GDM1 (cell line): ENCODE measurements around the gene PNKP.
"Not testable (repeated sequence)": the region's sequence is repeated elsewhere in the genome, so short reads cannot be mapped to it uniquely, and the experiment has no call there.

ENCODE experiments used
- DNase-seq: peaks from one replicate; lab custom pipeline; 2025; lab: John Stamatoyannopoulos, UW

The PNKP gene

DNA sequence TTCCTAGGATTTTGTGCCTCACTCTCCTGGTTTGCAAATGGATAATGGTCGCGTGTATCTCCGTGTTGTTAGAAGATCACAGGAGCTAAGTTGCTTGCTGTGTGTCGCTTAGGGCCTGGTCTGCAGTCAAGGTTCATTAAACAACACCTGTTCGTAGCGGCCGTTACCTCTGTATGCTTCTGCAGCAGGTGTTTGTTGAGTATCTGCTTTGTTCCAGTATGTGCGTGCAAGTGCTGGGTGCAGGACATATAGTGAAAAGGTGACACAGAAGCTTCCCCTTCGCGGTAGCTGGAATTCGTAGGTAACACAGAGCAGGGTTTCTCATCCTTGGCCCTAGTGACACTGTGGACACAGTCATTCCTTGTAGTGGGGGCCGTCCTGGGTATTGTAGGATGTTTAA, 43.9 kb downstream of the PNKP start:
- DNase-seq = no peak

DNA sequence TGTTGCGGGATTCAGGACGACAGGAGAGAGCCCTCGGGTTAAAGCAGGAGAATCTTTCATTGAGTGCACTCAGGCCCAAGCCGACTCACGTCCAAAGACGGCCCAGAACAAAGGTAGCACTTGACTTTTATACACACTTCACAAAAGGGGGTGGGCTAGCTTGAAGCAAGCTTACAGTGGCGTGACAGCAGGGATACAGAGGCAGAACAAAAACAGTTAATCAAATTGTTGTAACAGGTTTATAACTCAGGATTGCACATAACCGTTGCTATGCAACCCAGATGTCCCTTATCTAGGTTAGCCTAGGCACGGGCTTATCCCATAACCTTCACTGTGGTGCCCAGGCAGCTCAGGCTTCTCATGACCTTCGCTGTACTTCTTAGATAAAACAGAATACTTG, 47.3 kb downstream of the PNKP start:
- no peak for DNase-seq

DNA sequence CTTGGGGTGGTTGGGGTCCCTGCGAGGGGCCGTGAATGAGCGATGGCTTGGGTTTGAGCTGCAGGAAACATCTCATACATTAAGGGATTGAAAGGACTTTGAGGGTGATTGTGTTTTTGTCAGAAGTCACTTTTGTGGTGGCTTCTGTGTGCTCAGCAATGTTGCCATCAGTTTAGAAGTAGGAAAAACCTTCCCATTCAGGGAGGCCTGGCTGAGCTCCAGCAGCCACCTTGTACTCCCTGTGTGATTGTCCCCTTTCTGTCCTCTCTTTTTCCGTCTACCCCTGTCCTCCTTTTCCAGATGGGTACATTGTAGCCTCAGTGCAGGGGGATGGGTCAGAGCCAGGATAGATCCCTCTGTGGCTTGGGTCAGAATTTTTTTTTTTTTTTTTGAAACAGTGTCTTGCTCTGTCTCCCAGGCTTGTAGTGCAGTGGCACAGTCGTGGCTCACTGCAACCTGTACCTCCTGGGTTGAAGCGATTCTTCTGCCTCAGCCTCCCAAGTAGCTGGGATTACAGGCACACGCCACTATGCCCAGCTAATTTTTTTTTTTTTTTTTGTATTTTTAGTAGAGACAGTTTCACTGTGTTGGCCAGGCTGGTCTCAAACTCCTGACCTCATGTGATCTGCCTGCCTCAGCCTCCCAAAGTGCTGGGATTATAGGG, 47.8 kb downstream of the PNKP start:
- not testable (repeated sequence) for DNase-seq

DNA sequence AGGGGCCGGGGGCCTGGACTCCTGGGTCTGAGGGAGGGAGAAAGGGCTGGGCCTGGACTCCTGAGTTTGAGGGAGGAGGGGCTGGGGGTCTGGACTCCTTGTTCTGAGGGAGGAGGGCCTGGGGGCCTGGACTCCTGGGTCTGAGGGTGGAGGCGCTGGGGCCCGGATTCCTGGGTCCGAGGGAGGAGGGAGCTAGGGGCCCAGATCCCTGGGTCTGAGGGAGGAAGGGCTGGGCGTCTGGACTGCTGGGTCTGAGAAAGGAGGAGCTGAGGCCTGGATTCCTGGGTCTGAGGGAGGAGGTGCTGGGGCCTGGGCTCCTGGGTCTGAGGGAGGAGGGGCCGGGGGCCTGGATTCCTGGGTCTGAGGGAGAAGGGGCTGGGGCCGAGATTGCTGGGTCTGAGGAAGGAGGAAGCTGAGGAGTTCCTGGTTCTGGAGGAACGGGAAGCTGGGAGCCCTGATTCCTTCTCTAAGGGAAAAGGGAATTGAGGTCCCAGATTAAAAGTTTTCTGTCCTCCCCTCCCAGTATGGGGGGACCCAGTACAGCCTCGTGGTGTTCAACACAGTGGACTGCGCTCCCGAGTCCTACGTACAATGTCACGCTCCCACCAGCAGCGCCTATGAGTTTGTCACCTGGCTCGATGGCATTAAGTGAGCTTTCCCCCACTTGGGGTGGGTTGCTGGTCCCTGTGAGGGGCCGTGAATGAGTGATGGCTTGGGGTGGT, 48.6 kb downstream of the PNKP start:
- no peak for DNase-seq

DNA sequence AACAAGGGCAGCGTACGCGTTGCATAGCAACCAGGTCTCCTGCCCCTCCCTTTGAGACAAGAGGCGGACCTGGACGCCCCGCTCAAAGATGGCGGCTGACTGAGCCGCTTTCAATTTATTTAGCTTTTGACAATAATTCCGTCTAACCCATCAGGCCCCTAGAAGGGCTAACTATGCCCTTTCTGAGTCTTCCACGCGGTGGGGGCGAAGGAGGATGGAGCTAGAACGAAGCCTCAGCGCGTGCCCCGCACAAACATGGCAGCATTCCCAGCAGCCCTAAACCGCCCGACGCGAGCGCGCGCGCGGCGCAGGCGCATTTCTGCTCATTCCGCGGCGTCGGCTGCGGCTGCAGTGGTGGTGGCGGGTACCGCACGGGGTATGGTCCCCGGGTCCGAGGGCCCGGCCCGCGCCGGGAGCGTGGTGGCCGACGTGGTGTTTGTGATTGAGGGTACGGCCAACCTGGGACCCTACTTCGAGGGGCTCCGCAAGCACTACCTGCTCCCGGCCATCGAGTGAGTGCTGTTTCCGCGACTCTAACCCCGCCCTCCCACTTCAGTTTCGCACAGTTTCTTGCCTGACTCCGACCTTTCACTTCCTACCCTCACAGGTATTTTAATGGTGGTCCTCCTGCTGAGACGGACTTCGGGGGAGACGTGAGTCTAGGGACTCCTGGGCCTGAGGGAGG, 49.3 kb downstream of the PNKP start, which contains the start of gene MED25:
Gene MED25 (plus strand): TSS at position 326 of the 685 bp plus-strand sequence. CDS start 53 bp downstream, at position 379.
- peak; percentile 75 for DNase-seq

DNA sequence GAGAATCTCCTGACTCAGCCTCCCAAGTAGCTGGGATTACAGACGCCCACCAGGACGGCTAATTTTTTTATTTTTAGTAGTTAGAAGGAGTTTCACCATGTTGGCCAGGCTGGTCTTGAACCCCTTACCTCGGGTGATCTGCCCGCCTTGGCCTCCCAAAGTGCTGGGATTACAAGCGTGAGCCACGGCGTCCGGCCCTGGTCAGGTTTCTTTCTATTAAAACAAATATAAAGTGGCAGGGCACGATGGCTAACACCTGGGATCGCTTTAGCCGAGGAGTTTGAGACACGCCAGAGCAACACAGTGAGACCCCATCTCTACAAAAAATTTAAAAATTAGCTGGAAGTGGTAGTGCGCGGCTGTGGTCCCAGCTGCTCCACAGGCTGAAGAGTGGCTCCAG, 50.8 kb downstream of the PNKP start:
- no peak for DNase-seq

DNA sequence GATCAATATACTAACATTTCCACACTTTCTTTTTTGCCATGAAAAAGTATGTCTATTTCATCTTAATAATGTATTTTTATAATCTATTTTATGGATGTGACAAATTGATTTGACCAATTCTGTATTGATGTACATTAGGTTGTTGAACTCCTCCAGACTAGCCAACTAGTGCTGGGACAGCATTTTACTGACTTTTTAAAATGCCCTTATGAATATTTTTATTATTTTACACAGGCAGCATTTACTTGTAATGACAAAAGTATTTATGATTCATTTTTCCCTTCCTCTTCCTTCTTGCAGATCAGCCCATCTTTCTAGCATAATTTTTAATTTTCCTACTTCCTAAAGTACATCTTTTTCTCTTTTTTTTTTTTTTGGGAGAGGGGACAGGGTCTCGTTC, 53.4 kb downstream of the PNKP start:
- no peak for DNase-seq

DNA sequence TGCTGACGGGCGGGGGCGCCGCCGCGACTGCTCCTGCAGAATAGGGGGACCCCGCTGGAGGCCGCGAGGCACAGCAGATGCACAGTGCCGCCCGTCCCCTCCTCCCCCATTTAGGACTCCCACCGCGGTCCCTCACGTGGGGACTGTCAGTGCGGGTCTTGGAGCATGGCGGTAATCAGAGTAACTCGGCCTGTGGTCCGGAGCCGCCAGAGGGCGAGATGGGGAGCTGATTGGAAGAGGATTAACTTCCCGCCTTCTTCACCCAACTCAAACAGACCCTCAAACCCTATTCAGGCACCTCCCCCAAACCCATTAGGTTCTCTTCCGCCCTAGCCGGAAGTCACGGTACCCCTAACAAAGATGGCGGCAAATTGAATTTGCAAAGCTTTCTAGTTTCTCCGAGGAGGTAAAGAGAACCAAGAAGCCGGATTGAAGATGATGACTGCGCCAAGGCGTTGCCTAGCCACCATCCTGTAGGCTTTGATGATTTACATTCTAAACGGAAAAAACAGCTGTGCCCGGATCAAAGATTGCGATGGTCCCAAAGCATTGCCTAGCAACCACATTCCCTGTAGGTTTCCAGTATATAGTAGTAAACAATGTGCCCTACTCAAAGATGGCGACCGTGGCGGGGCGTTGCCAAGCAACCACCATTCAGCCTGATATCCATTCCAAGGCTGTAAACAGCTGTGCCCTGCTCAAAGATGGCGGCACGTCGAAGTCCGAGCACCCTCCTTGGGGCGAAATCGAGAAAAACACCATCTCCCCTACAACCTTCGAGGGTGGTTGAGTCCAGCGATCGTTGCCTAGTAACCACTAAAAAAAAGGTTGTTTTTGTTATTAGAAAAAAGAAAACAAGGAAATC, 54.1 kb downstream of the PNKP start, which contains the start of gene FUZ:
Gene FUZ (minus strand): TSS at position 296 of the 865 bp plus-strand sequence. CDS start 186 bp downstream, at position 110.
- peak; percentile 97 for DNase-seq

DNA sequence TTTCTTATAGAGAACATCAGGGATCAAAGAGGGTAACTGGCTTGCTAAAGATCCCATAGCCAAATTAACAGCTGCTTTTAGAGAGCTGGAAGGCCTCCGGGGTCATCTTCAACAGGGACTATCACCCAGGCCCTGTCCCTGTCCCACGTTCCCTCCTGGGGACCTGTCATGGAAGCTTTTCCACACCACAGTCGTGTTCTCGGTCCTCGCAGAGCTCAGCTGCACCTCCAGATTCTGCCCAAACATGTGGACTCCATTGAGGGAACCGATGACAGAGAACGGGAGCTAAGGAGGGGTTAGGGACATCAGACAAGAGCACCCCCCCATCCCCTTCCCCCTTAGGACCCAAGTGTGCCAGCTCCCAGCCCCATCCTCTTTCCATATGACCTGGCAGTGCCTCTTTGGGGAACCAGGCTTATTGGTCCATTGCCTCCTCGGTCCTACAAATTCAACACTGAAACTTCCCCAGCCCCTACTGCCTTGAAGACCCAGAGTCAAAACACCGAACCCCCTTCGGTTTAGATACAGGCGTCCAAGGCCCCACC, 54.9 kb downstream of the PNKP start:
- no peak for DNase-seq

DNA sequence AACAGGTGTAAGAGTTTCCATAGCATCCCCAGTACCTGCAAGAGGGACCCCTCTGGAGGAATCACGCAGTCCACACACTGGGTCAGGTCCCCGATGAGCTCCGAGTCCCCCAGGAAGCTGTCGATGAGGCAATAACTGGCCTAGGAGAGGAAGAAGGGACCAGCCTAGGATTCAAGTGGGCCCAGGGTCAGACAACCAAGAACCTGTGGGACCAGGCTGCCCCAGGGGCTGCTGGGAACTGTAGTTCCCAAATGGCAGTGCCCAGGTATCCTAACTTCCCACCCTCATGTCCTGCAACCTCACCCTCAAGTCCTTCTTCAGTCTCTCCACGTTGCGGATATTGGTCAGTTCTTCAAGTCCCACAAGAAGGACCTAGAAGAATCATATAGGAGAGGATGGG, 56.0 kb downstream of the PNKP start:
- no peak for DNase-seq
